CD14-positive monocyte (primary cell): ENCODE measurements around the gene LARP1. TPM values are rescaled to one million over a fixed set of nuclear protein-coding genes. Genes with fewer than 3 reads are reported as not detected.
A peak's percentile ranks its signal among the peaks of the same experiment; 100 is the strongest.

Experiments used
- DNase-seq, 3 donors: peaks; one replicate each; pipeline ENCODE4 v3.0.0-alpha.2; 2011 to 2022
- H2AFZ ChIP-seq: 2 replicates; pipeline ENCODE4 v1.6.0; 2012; ENCODE audit warnings: mild to moderate bottlenecking, low read depth, low read length, inconsistent platforms; ENCODE audit not compliant: insufficient read depth, poor library complexity, severe bottlenecking
- H3K27ac ChIP-seq, 2 donors: 1 replicate in 1 of 2; 2 replicates in 1 of 2; pipeline ENCODE4 v1.5.1; 2012 to 2013; ENCODE audit warnings: low read length in 2 of 2, control low read depth in 1 of 2, inconsistent platforms in 1 of 2, low read depth in 1 of 2, mild to moderate bottlenecking in 1 of 2
- H3K27me3 ChIP-seq, 2 donors: one replicate each; pipeline versions ENCODE4 v1.6.0 to v1.6.1; 2011 to 2013; ENCODE audit warnings: low read length in 2 of 2; ENCODE audit not compliant: control insufficient read depth in 2 of 2, insufficient read depth in 2 of 2
- H3K36me3 ChIP-seq, 2 donors: replicated peaks in 1 of 2; 1 replicate in 1 of 2; 2 replicates in 1 of 2; pipeline versions ENCODE4 v1.5.1 to v1.6.1; 2012 to 2013; ENCODE audit warnings: low read length in 2 of 2, control low read depth in 1 of 2, inconsistent platforms in 1 of 2, mild to moderate bottlenecking in 1 of 2; ENCODE audit not compliant: insufficient read depth in 2 of 2, control insufficient read depth in 1 of 2
- H3K4me1 ChIP-seq, 2 donors: 1 replicate in 1 of 2; 2 replicates in 1 of 2; pipeline versions ENCODE4 v1.5.1 to v1.6.1; 2012 to 2013; ENCODE audit warnings: low read length in 2 of 2, control low read depth in 1 of 2, inconsistent platforms in 1 of 2, mild to moderate bottlenecking in 1 of 2, moderate library complexity in 1 of 2; ENCODE audit not compliant: insufficient read depth in 2 of 2, control insufficient read depth in 1 of 2
- H3K4me2 ChIP-seq: replicated peaks from 2 replicates; pipeline ENCODE3; 2012; ENCODE audit warnings: low read length, moderate library complexity, mild to moderate bottlenecking; ENCODE audit not compliant: poor library complexity, severe bottlenecking; ENCODE audit errors: extremely low read depth
- H3K4me3 ChIP-seq, 3 experiments: fragments of 200-600 bp in 1 of 3; sonication (generic) in 1 of 3; replicated peaks in 1 of 3; 1 replicate in 2 of 3; 2 replicates in 1 of 3; pipeline ENCODE4 v1.5.1; 2011 to 2013; ENCODE audit warnings: low read length in 3 of 3, mild to moderate bottlenecking in 3 of 3, control low read depth in 2 of 3, low read depth in 2 of 3, inconsistent platforms in 1 of 3, moderate library complexity in 1 of 3
- H3K79me2 ChIP-seq: 2 replicates; pipeline ENCODE4 v1.6.0; 2012; ENCODE audit warnings: mild to moderate bottlenecking, control low read depth, inconsistent platforms, low read length, moderate library complexity; ENCODE audit not compliant: insufficient read depth
- H3K9ac ChIP-seq: 2 replicates; pipeline ENCODE4 v1.6.0; 2017; ENCODE audit warnings: low read length, mild to moderate bottlenecking; ENCODE audit not compliant: insufficient read depth, poor library complexity, severe bottlenecking
- H3K9me3 ChIP-seq, 2 donors: replicated peaks in 1 of 2; 1 replicate in 1 of 2; 2 replicates in 1 of 2; pipeline versions ENCODE4 v1.5.1 to v1.6.1; 2012 to 2013; ENCODE audit warnings: low read length in 2 of 2, control low read depth in 1 of 2; ENCODE audit not compliant: control insufficient read depth in 1 of 2, insufficient read depth in 1 of 2
- H4K20me1 ChIP-seq: 2 replicates; pipeline ENCODE4 v1.6.0; 2012; ENCODE audit warnings: mild to moderate bottlenecking, low read length, control low read depth, moderate library complexity; ENCODE audit not compliant: insufficient read depth
- H3K27ac Mint-ChIP-seq, 7 donors: one replicate each; pipeline ENCODE4 v1.8.0; 2020; ENCODE audit warnings: mild to moderate bottlenecking in 7 of 7, mixed read lengths in 7 of 7, moderate library complexity in 6 of 7, inconsistent platforms in 2 of 7
- H3K27me3 Mint-ChIP-seq, 3 donors: one replicate each; pipeline ENCODE4 v1.8.0; 2021 to 2022; ENCODE audit warnings: low read depth in 3 of 3, mild to moderate bottlenecking in 3 of 3, mixed read lengths in 3 of 3, moderate library complexity in 3 of 3, inconsistent platforms in 1 of 3
- H3K36me3 Mint-ChIP-seq, 2 donors: one replicate each; pipeline ENCODE4 v1.8.0; 2020; ENCODE audit warnings: mixed read lengths in 2 of 2, inconsistent platforms in 1 of 2, mild to moderate bottlenecking in 1 of 2
- H3K4me1 Mint-ChIP-seq: one replicate; pipeline ENCODE4 v1.8.0; 2020; ENCODE audit warnings: mild to moderate bottlenecking, mixed read lengths
- H3K4me3 Mint-ChIP-seq, 2 donors: one replicate each; pipeline ENCODE4 v1.8.0; 2020; ENCODE audit warnings: mild to moderate bottlenecking in 2 of 2, mixed read lengths in 2 of 2, moderate library complexity in 1 of 2
- H3K9me3 Mint-ChIP-seq, 7 donors: one replicate each; pipeline ENCODE4 v1.8.0; 2020 to 2022; ENCODE audit warnings: mixed read lengths in 7 of 7, mild to moderate bottlenecking in 6 of 7, moderate library complexity in 6 of 7, inconsistent platforms in 2 of 7
- WGBS: methylation state at CpG from one replicate; pipeline ENCODE4 v1.1.5; 2013; ENCODE audit warnings: missing lambda C conversion rate; ENCODE audit not compliant: insufficient coverage; 5-methylcytosine and 5-hydroxymethylcytosine counted together
- intact Hi-C, 2 donors: fragments of 100-400 bp; cut with micrococcal nuclease; formaldehyde crosslinking; loops; one replicate each; pipeline versions ENCODE4 v1.15.0 to v1.15.1; 2023
- polyA plus RNA-seq, 3 donors: library from polyadenylated mRNA; depleted of rRNA in 1 of 3; unstranded in 2 of 3; stranded (reverse) in 1 of 3; fragments of 300-500 nt in 2 of 3; fragments of >200 nt in 1 of 3; fragmentation: Illumina TruSeq in 2 of 3; gene quantifications; 1 replicate in 2 of 3; 2 replicates in 1 of 3; pipeline ENCODE4 v1.2.3, GENCODE V29; 2012 to 2021
- TF ChIP-seq, protein P1 (sequence below): fragments of 200-600 bp; IDR thresholded peaks from one replicate; pipeline ENCODE4 v1.8.0; 2022; ENCODE audit warnings: antibody characterized with exemption, mild to moderate bottlenecking

Gene LARP1
- polyA plus RNA-seq, 3 donors, result 4.7 to 55.0 (median 5.8) TPM

- no peak overlapping the region for H3K9ac ChIP-seq
Measured at GRCh38 chr5:154722097-154722496, 33.1 kb upstream of the LARP1 start.

DNA sequence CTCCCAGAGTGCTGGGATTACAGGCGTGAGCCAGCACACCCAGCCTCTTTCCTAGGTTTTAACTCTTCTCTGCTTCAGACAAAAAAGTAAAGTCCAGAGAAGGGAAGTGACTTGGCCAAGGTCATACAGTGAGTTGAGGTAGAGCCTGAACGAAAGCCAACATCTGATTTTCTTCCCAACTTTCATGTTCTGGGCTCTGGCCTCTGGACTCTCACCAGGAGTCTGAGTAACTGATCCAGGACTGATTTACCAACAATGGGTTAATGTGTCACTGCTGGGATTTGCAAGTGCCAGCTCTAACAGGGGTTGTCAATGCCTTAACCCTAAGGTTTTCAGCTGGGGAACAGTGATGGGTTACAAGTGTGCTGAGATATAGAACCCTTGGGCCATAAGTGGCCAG, 32.2 kb upstream of the LARP1 start:
- Histone ChIP-seq H4K20me1 (no peaks in the 10 kb centered on the region), H3K36me3 (no peaks in the 10 kb centered on the region), H3K27ac (no peak overlapping the region), H3K27me3 (no peaks in the 10 kb centered on the region), H3K9ac (no peak overlapping the region), H3K4me1 (no peaks in the 10 kb centered on the region), H3K4me3 (no peak overlapping the region), H2AFZ (no peak overlapping the region), H3K9me3 (no peaks in the 10 kb centered on the region), H3K79me2 (no peaks in the 10 kb centered on the region), H3K4me2 (no peak overlapping the region)
- peaks cover 2 to 5% (median 2%) of the 10 kb centered on the region in 3 donors for H3K27me3 Mint-ChIP-seq
- H3K4me1 Mint-ChIP-seq, result peaks cover 10% of the 10 kb centered on the region
- peaks cover 0 to 2% of the 10 kb centered on the region in 2 donors for H3K36me3 Mint-ChIP-seq
- 100% methylated on average over 1 of the region's 2 CpGs for WGBS
- no peak overlapping the region for H3K4me3 Mint-ChIP-seq
- intact Hi-C loops, result no loop called here
- no peak overlapping the region for H3K27ac Mint-ChIP-seq
- H3K9me3 Mint-ChIP-seq, result peaks cover 0 to 3% (median 0%) of the 10 kb centered on the region in 7 donors
- TF ChIP-seq, protein P1, sequence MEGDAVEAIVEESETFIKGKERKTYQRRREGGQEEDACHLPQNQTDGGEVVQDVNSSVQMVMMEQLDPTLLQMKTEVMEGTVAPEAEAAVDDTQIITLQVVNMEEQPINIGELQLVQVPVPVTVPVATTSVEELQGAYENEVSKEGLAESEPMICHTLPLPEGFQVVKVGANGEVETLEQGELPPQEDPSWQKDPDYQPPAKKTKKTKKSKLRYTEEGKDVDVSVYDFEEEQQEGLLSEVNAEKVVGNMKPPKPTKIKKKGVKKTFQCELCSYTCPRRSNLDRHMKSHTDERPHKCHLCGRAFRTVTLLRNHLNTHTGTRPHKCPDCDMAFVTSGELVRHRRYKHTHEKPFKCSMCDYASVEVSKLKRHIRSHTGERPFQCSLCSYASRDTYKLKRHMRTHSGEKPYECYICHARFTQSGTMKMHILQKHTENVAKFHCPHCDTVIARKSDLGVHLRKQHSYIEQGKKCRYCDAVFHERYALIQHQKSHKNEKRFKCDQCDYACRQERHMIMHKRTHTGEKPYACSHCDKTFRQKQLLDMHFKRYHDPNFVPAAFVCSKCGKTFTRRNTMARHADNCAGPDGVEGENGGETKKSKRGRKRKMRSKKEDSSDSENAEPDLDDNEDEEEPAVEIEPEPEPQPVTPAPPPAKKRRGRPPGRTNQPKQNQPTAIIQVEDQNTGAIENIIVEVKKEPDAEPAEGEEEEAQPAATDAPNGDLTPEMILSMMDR, result no peak
- no peak for DNase-seq

More at GRCh38 chr5:154722097-154722496, 33.1 kb upstream of the LARP1 start:
- intact Hi-C loops, result no loop called here
- Histone ChIP-seq H3K4me2 (no peak overlapping the region), H3K4me3 (no peak overlapping the region), H3K36me3 (no peaks in the 10 kb centered on the region), H3K9me3 (no peaks in the 10 kb centered on the region), H3K4me1 (no peaks in the 10 kb centered on the region), H3K27ac (no peak overlapping the region), H3K27me3 (no peaks in the 10 kb centered on the region), H3K79me2 (no peaks in the 10 kb centered on the region), H4K20me1 (no peaks in the 10 kb centered on the region), H2AFZ (no peak overlapping the region)
- peaks cover 4% of the 10 kb centered on the region for H3K4me1 Mint-ChIP-seq
- H3K36me3 Mint-ChIP-seq, result peaks cover 0 to 2% of the 10 kb centered on the region in 2 donors
- H3K4me3 Mint-ChIP-seq, result no peak overlapping the region
- TF ChIP-seq, protein P1, result no peak
- H3K27me3 Mint-ChIP-seq, result peaks cover 2 to 5% (median 2%) of the 10 kb centered on the region in 3 donors
- H3K27ac Mint-ChIP-seq, result peak overlapping the region in 1 of 7 donors; percentile 55
- 100% methylated on average over 2 of the region's 4 CpGs for WGBS
- DNase-seq, result no peak
- H3K9me3 Mint-ChIP-seq, result peaks cover 0 to 3% (median 0%) of the 10 kb centered on the region in 7 donors
